KOPT-K1 (cell line): Measurements from ENCODE around the gene CHN1.

Experiments used
- H3K27ac ChIP-seq: fragments of 200-600 bp; sonication (generic); 2 replicates; pipeline ENCODE4 v1.5.1; 2016; ENCODE audit warnings: antibody characterized with exemption, mild to moderate bottlenecking, low read depth, low read length; ENCODE audit not compliant: poor library complexity, severe bottlenecking
- H3K36me3 ChIP-seq: fragments of 200-600 bp; sonication (generic); 2 replicates; pipeline ENCODE4 v1.5.1; 2017; ENCODE audit warnings: antibody characterized with exemption, mild to moderate bottlenecking, low read length, moderate library complexity; ENCODE audit not compliant: insufficient read depth
- H3K9me3 ChIP-seq: fragments of 200-600 bp; sonication (generic); 2 replicates; pipeline ENCODE4 v1.5.1; 2017; ENCODE audit warnings: antibody characterized with exemption, low read length, mild to moderate bottlenecking; ENCODE audit not compliant: insufficient read depth, poor library complexity, severe bottlenecking

The CHN1 gene

DNA sequence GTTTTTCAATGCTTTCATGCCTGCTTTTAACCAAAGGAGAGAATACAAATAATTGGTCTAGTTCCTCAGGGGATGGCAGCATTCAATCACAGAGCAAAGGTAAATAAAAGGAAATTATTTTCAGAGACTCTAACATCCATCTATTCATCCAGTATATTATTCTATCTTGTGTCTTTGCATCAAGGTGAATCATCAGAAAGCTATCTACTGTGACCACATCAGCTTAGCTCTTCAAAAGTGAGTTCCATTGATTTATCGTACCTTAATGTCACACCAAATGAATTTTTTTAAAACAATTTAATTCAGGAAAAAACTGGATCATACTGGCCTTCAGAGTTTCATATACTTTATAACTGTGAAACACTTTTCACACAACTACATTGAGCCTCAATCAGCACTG is 66.1 kb downstream of the CHN1 start:
- peaks cover 3% of the 10 kb centered on the region for H3K9me3 ChIP-seq
- no peaks in the 10 kb centered on the region for H3K36me3 ChIP-seq
- no peak overlapping the region for H3K27ac ChIP-seq

DNA sequence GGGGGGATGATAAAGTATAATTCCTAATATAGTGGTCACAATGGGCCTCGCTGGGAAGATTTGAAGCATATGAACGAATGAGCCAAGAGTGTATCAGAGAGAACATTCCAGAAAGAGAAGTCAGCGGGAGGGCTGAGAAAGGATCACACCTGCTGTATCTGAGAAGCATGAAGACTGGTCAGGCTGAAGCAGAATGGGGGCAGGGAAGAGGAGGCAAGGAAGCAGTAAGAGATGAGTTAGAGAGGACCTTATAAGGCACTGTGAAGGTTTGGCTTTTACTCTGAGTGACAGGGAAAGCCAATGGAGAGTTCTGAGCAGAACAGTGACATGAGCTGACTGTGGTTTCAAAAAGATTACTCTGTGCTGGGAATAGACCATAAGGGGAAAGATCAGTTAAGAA is 73.5 kb downstream of the CHN1 start:
- Histone ChIP-seq H3K9me3 (peaks cover 7% of the 10 kb centered on the region), H3K27ac (no peak overlapping the region), H3K36me3 (no peaks in the 10 kb centered on the region)

DNA sequence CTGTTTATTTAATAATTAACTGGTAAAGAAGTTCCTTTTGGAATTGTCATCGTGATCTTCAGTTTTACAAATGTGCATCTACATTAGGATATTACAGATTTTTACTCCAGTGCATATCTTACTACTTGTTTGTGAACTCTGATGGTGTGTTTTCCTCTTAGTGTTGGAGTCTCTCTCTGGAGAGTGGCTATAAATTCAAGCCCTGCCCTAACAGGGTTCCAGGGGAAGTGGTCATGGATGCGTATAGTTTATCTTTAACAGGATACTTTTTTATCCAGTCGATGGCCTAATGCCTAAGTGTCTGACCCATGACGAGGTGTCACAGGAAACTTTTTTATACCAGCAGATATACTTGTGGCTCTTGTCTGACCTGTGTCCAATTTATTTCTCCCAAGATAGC is 75.4 kb downstream of the CHN1 start:
- Histone ChIP-seq H3K36me3 (no peaks in the 10 kb centered on the region), H3K27ac (no peak overlapping the region)

GRCh38 chr2:174925046-174925784 is 80.0 kb downstream of the CHN1 start:
- H3K9me3 ChIP-seq, result no peaks in the 10 kb centered on the region
- no peaks in the 10 kb centered on the region for H3K36me3 ChIP-seq
- no peak overlapping the region for H3K27ac ChIP-seq

More for the DNA sequence above, 75.4 kb downstream of the CHN1 start:
- peaks cover 7% of the 10 kb centered on the region for H3K9me3 ChIP-seq

DNA sequence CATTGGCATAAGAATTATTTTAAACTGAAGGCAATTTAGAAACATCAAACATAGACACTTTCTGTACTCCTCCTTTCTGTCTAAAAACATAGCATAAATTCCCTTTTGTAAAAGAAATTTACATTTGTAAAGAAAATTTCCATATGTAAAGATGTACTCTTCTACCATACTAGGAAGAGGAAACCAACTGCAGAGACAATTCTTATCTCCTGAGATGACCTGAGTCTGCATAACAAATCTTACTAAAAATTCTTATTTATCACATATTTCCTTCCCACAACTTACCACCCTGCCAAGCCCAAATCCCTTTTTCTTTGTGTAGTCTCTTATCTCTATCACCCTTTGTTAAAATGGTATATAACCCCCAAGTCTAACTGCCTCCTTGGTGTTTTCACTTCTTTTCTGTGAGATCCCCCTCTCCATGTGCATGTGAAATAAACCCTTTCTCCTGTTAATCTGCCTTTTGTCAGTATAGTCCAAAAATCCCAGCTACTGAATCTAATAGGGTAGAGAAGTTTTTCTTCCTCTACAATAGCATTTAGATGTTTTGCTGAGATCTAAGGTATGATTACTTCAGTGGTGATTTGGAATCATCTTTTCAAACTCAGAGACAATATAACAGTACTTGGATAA is 81.0 kb downstream of the CHN1 start:
- Histone ChIP-seq H3K9me3 (no peaks in the 10 kb centered on the region), H3K27ac (no peak overlapping the region)

GRCh38 chr2:174919947-174920595 is 85.1 kb downstream of the CHN1 start:
- Histone ChIP-seq H3K27ac (no peak overlapping the region), H3K9me3 (no peaks in the 10 kb centered on the region), H3K36me3 (no peaks in the 10 kb centered on the region)

More for the DNA sequence above, 81.0 kb downstream of the CHN1 start:
- no peaks in the 10 kb centered on the region for H3K36me3 ChIP-seq

GRCh38 chr2:174918886-174919526 is 86.2 kb downstream of the CHN1 start:
- Histone ChIP-seq H3K9me3 (no peaks in the 10 kb centered on the region), H3K27ac (no peak overlapping the region), H3K36me3 (no peaks in the 10 kb centered on the region)

- H3K27ac ChIP-seq, result no peak overlapping the region
- no peaks in the 10 kb centered on the region for H3K36me3 ChIP-seq
- no peaks in the 10 kb centered on the region for H3K9me3 ChIP-seq
Measured at GRCh38 chr2:174916270-174916930, 88.8 kb downstream of the CHN1 start.

DNA sequence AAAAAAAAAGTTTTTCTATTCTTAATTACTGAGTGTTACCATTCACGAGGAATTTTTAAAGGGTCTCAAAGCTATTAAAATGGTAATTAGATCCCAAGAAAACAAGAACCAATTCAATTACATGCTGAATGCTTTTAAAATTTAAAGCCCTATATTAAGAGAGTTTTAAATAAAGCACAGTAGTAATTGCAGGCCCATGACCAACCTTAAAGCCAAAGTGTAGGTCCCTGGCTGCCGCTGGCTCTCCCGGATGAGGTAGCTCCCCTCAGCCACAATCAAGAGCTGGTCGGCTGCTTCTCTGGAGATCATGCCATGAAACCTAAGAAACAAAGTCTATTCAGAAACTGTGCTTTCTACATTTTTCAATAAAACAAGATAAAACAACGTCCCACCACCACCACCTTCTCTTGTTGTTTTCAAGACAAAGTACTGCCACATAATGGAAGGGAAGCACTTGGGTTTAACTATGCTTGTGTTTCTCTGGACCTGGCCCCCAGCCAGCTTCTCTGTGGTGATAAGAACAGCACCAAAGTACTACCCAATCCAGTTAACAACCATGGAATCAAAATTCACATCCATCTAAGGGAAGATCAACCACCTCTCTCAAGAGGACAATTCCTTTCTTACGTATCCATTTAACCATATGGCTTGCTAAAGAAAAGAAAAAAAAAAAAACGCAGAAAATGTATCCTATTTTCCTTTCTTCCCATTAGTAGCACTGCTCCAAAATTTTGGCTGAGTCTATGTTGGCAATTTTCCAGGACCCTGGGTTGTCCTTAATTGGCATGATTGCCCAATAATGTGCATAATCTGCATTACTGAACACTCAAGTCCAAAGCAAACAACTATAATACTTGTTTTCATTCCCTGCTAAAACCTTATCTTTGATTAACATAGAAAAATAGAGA is 90.1 kb downstream of the CHN1 start:
- H3K27ac ChIP-seq, result no peak overlapping the region
- no peaks in the 10 kb centered on the region for H3K9me3 ChIP-seq
- H3K36me3 ChIP-seq, result no peaks in the 10 kb centered on the region

- no peak overlapping the region for H3K27ac ChIP-seq
- H3K36me3 ChIP-seq, result no peaks in the 10 kb centered on the region
- no peaks in the 10 kb centered on the region for H3K9me3 ChIP-seq
Measured at GRCh38 chr2:174908284-174908683, 96.9 kb downstream of the CHN1 start.

- no peak overlapping the region for H3K27ac ChIP-seq
- no peaks in the 10 kb centered on the region for H3K36me3 ChIP-seq
Measured at GRCh38 chr2:174903264-174903556, 102.0 kb downstream of the CHN1 start.

GRCh38 chr2:174902506-174903263 is 102.5 kb downstream of the CHN1 start:
- Histone ChIP-seq H3K9me3 (no peaks in the 10 kb centered on the region), H3K36me3 (no peaks in the 10 kb centered on the region), H3K27ac (no peak overlapping the region)

More at GRCh38 chr2:174903264-174903556, 102.0 kb downstream of the CHN1 start:
- no peaks in the 10 kb centered on the region for H3K9me3 ChIP-seq

DNA sequence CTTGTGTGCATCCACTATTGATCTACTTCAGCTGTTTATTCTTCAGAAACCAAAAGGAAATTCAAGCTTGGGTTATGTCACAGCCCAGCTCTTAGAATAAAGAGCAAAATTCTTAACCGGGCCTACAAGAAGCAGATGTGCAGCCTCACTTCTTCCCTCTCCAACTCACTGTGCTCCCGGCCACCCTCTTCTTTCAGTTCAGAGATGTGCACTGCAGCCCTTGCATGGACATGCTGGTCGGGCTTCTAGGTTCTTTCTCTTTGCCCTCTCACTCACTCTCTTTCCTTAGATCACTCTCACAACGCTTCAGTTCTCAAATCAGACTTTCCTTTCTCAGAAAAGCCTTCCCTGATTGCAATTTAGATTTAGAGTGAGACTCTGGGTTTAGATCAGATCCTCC is 104.1 kb downstream of the CHN1 start:
- Histone ChIP-seq H3K27ac (no peak overlapping the region), H3K9me3 (no peaks in the 10 kb centered on the region), H3K36me3 (no peaks in the 10 kb centered on the region)

GRCh38 chr2:174897286-174897685 is 107.9 kb downstream of the CHN1 start:
- Histone ChIP-seq H3K9me3 (no peaks in the 10 kb centered on the region), H3K27ac (no peak overlapping the region)

More at GRCh38 chr2:174897286-174897685, 107.9 kb downstream of the CHN1 start:
- H3K36me3 ChIP-seq, result no peaks in the 10 kb centered on the region
